Measurements from ENCODE around the gene TMEM158. TPM values are rescaled to one million over a fixed set of nuclear protein-coding genes. Genes with fewer than 3 reads are reported as not detected.

The TMEM158 gene
- total RNA-seq, 4 donors from 2014 or later: 3.1 to 8.5 (median 5.3) TPM

- Histone ChIP-seq H3K36me3 (no peaks in the 10 kb centered on the region), H3K27ac (no peak overlapping the region)
- WGBS, 2 donors (ENCODE audit: low coverage in 1 of 2): 83% methylated on average over 1 of the region's 10 CpGs; no CpG with 5 or more reads in 1 of the 2 donors
Observed at GRCh38 chr3:45214061-45214680, 11.9 kb downstream of the TMEM158 start.

GRCh38 chr3:45212095-45212468 is 14.0 kb downstream of the TMEM158 start:
- TF ChIP-seq POLR2A (IDR thresholded peaks at IDR 0.05): no peak
- TF ChIP-seq POLR2AphosphoS5 (IDR thresholded peaks at IDR 0.05): no peak
- TF ChIP-seq EP300 (IDR thresholded peaks at IDR 0.05): no peak
- WGBS, 2 donors (ENCODE audit: low coverage in 1 of 2): 70 to 79% methylated on average over 2 to 10 of the region's 10 CpGs
- Histone ChIP-seq H3K9me3 (no peaks in the 10 kb centered on the region), H3K4me3 (no peak overlapping the region), H3K27ac (peak overlapping the region in 3 of 4 donors; percentile 4 to 55 (median 19)), H3K4me1 (peaks cover 0 to 31% (median 0%) of the 10 kb centered on the region in 3 donors), H3K27me3 (no peaks in the 10 kb centered on the region), H3K36me3 (no peaks in the 10 kb centered on the region)
- no peak for ATAC-seq

More at GRCh38 chr3:45214061-45214680, 11.9 kb downstream of the TMEM158 start:
- TF ChIP-seq POLR2AphosphoS5 (IDR thresholded peaks at IDR 0.05): no peak
- TF ChIP-seq, protein P1, sequence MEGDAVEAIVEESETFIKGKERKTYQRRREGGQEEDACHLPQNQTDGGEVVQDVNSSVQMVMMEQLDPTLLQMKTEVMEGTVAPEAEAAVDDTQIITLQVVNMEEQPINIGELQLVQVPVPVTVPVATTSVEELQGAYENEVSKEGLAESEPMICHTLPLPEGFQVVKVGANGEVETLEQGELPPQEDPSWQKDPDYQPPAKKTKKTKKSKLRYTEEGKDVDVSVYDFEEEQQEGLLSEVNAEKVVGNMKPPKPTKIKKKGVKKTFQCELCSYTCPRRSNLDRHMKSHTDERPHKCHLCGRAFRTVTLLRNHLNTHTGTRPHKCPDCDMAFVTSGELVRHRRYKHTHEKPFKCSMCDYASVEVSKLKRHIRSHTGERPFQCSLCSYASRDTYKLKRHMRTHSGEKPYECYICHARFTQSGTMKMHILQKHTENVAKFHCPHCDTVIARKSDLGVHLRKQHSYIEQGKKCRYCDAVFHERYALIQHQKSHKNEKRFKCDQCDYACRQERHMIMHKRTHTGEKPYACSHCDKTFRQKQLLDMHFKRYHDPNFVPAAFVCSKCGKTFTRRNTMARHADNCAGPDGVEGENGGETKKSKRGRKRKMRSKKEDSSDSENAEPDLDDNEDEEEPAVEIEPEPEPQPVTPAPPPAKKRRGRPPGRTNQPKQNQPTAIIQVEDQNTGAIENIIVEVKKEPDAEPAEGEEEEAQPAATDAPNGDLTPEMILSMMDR (IDR thresholded peaks at IDR 0.05): no peak
- no peak for ATAC-seq
- Histone ChIP-seq H3K4me1 (peaks cover 0 to 38% (median 0%) of the 10 kb centered on the region in 3 donors), H3K9me3 (no peaks in the 10 kb centered on the region), H3K4me3 (no peak overlapping the region), H3K27me3 (no peaks in the 10 kb centered on the region)

GRCh38 chr3:45211466-45212094 is 14.5 kb downstream of the TMEM158 start:
- H3K4me3 ChIP-seq: no peak overlapping the region
- no peaks in the 10 kb centered on the region for H3K9me3 ChIP-seq
- WGBS, 2 donors (ENCODE audit: low coverage in 1 of 2): 24 to 62% methylated on average over 5 to 8 of the region's 11 CpGs
- H3K36me3 ChIP-seq: no peaks in the 10 kb centered on the region
- H3K27ac ChIP-seq: peak overlapping the region in 3 of 4 donors; percentile 19 to 55 (median 52)
- peak; percentile 37 for ATAC-seq
- H3K4me1 ChIP-seq: peaks cover 0 to 31% (median 0%) of the 10 kb centered on the region in 3 donors
- H3K27me3 ChIP-seq: no peaks in the 10 kb centered on the region
- TF ChIP-seq POLR2A (IDR thresholded peaks at IDR 0.05): no peak
- no peak for TF ChIP-seq EP300 (IDR thresholded peaks at IDR 0.05)
- no peak for TF ChIP-seq POLR2AphosphoS5 (IDR thresholded peaks at IDR 0.05)
- TF ChIP-seq, protein P1 (IDR thresholded peaks at IDR 0.05): no peak

DNA sequence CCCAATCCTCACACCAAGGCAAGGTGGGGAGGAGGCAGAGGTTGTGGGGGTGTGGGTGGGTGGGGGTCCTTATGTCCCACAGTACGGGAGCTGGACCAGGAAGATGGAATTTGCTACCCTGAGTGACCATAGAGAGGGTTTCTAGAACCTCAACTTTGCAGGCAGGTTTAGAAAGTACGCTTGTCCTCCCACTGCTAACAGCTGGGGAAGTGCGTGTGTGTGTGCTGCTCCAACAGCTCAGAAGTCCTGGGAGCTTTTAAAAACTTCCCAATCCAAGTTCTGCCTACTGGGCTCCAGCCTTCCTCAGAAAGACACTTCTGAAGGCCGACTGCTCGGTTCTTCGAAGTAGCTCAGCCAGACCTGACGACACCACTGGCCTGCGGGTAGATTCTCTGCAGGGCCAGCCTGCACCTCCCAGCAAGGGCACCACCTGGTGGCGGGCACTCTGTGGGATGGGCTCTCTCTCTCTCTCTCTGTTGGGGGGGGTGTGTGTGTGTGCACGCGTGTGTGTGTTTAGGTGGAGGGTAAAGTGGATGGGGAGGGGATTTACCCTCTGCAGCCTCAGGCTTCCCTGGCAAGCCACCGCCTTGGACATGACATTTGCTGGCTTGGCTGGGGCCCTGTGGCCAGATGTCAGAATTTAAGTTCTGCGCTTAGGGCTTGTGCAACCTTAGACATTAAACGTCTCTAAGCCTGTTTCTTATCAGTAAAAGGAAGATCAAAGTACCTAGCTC is 15.6 kb downstream of the TMEM158 start:
- TF ChIP-seq POLR2AphosphoS5 (IDR thresholded peaks at IDR 0.05): no peak
- TF ChIP-seq, protein P1 (IDR thresholded peaks at IDR 0.05): peak; percentile 67 to 95 (median 90)
- Histone ChIP-seq H3K4me1 (peaks cover 0 to 31% (median 0%) of the 10 kb centered on the region in 3 donors), H3K36me3 (no peaks in the 10 kb centered on the region), H3K9me3 (no peaks in the 10 kb centered on the region), H3K27me3 (no peaks in the 10 kb centered on the region), H3K27ac (peak overlapping the region in 3 of 4 donors; percentile 35 to 55 (median 53)), H3K4me3 (no peak overlapping the region)
- WGBS, 2 donors (ENCODE audit: low coverage in 1 of 2): 26% methylated on average over 3 of the region's 14 CpGs; no CpG with 5 or more reads in 1 of the 2 donors
- peak; percentile 92 for ATAC-seq

- Histone ChIP-seq H3K36me3 (no peaks in the 10 kb centered on the region), H3K27me3 (no peaks in the 10 kb centered on the region), H3K4me1 (peaks cover 0 to 31% (median 0%) of the 10 kb centered on the region in 3 donors), H3K4me3 (no peak overlapping the region), H3K27ac (no peak overlapping the region), H3K9me3 (no peaks in the 10 kb centered on the region)
- no peak for ATAC-seq
- WGBS, 2 donors (ENCODE audit: low coverage in 1 of 2): 21 to 38% methylated on average over 2 to 3 of the region's 3 CpGs
- TF ChIP-seq, protein P1 (IDR thresholded peaks at IDR 0.05): no peak
- TF ChIP-seq POLR2AphosphoS5 (IDR thresholded peaks at IDR 0.05): no peak
- no peak for TF ChIP-seq EP300 (IDR thresholded peaks at IDR 0.05)
- no peak for TF ChIP-seq POLR2A (IDR thresholded peaks at IDR 0.05)
Observed at GRCh38 chr3:45209526-45209925, 16.6 kb downstream of the TMEM158 start.
